Activated naive CD4-positive, alpha-beta T cell (primary cell): ENCODE results near the gene RIBC2.
A peak's percentile ranks its signal among the peaks of the same experiment; 100 is the strongest.
"Not testable (repeated sequence)": the region's sequence is repeated elsewhere in the genome, so short reads cannot be mapped to it uniquely, and the experiment has no call there.

Source experiments
- DNase-seq, 4 experiments: peaks; one replicate each; lab custom pipeline; 2025; lab: John Stamatoyannopoulos, UW

The RIBC2 gene, protein sequence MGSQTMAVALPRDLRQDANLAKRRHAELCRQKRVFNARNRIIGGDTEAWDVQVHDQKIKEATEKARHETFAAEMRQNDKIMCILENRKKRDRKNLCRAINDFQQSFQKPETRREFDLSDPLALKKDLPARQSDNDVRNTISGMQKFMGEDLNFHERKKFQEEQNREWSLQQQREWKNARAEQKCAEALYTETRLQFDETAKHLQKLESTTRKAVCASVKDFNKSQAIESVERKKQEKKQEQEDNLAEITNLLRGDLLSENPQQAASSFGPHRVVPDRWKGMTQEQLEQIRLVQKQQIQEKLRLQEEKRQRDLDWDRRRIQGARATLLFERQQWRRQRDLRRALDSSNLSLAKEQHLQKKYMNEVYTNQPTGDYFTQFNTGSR

DNA sequence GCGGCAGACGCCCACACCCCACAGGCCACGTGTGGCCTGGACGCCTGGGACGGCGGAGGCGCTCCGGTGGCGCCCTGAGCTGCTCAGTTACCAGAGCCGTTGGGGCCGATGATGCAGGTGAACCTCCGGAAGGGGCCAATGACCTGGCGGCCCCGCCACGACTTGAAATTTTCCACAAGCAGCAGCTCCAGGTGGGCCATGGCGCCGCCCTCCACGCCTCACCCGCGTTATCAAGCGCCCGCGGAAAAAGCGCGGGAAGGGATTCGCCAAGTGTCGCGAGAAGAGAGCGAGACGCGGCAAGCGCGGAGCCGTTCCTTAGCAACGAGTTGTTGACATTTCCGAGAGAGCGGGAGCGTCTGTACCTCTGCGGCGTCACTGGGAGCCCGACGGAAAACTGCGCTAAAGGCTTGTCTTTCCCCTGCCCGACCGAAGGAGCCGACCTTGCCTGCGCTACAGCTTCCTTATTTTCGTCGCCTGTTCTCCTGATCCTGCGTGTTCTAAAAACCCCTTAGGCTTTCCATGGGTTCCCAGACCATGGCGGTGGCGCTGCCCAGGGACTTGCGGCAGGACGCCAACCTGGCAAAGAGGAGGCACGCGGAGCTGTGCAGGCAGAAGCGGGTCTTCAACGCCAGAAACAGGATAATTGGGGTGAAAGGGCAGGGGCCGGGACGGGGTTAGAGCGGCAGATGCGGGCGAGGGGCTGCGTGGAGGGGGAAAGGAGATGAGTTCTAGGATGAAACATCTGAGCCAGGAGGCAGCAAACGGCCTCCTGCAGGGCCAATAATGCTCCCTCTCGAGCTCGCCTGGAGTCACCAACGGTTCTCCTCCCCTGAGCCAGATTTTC, at the start of gene RIBC2, which contains the start of gene SMC1B:
Gene RIBC2, plus strand, starts transcription at position 326 of the 844 bp plus-strand sequence. Its CDS starts 194 bp downstream, at position 520.
Gene SMC1B, minus strand, starts transcription at position 232 of the 844 bp plus-strand sequence. Its CDS starts 32 bp downstream, at position 200.
- DNase-seq: peak; percentile 48 to 61 (median 58)

DNA sequence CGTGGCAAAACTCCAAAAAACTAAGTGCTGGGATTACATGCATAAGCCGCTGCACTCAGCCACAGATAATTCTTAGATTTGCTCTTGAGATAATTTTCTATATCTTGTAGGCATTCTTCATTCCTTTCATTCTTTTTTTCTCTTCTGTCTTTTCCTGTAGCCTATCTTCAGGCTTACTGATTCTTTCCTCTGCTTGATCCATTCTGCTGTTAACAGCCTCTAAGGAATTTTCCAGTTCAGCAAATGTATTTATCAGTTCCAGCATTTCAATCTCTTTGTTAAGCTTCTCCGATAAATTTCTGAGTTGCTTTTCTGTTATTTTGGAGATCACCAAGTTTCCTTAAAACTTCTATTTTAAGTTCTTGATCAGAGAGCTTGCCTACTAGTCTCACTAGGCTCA, 46.8 kb upstream of the RIBC2 start:
- DNase-seq: no peak

DNA sequence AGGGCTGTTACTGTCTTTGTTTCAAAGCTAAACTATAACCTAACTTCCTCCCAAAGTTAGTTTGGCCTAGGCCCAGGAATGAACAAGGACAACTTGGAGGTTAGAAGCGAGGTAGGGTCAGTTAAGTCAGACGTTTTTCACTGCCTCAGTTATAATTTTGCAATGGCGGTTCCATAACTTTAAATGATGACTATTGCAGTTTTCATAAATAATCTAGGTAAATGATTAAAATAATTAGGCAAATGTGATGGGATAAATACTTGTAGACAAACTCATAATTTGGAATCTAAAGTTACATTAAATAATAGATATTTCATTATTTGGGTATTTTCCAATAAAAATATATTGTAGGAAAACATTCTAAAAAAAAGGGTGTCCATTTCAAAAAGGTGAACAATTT, 39.9 kb upstream of the RIBC2 start:
- not testable (repeated sequence) for DNase-seq

DNA sequence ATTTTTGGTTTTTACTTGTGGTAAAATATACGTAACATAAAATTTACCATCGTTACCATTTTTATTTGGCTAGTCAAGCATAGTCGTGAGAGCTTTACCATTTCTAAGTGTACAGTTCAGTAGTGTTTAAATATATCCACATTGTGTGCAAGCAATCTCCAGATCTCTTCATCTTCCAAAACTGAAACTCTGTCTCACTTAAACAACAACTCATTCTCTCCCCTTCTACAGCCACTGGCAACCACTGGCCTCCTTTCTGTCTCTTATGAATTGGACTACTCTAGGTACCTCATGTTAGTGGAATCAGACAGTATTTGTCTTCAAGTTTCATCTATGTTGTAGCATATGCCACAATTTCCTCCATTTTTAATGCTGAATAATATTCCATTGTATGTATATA, 37.5 kb upstream of the RIBC2 start:
- DNase-seq: no peak

DNA sequence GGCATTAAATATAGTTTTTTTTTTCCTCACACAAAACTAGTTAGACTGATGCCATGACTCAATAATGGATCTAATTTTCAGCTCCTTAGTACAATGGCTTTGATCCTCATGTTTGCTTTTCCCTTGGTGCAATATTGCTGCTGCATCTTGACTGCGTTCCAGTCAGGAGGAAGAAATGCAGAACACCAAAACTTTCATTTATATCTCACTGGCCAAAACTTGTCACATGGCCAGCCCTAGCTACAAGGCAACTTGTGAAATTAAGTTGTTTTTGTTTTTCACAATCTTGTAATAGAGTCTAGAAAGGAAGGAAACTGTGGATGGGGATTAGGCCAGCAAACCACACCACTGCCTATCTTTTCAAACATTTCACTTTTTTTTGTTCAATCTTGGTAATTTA, 36.8 kb upstream of the RIBC2 start:
- no peak for DNase-seq

DNA sequence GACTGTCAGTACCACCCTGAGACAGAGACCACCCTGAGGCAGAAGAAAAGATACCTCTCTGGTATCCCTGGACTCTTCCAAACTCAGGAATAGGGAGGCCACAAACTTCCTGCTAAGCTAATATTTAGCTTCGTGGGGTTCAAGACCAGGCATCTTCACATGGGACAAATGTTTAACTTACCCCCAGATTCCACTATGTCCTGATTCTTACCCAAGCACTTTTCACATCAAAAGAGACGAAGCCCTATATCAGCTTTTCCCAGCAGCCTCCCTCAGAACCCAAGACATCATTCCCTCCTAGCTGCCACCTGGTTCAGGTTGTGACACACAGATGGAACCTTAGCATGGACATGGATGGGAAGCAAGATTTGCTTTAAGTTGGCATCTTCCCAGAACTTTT, 32.1 kb upstream of the RIBC2 start:
- DNase-seq: no peak

DNA sequence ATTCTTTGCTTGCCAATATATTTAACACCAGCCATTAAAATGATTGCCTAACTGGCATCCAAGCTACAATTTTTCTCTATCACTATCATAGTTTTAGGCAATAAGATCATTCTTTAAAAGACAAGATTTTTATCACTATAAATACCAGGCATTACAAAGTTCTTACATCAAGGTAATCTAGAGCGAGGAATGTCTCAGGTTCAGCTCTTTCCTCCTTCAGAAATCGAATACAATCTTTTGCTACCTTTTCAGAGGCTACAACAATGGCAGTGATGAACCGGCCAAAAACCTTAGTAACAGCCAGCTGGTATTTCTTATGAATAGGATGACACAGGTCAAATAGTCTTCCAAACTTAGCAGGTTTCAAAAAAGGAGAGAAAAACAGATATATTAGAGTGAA, 23.9 kb upstream of the RIBC2 start:
- no peak for DNase-seq

DNA sequence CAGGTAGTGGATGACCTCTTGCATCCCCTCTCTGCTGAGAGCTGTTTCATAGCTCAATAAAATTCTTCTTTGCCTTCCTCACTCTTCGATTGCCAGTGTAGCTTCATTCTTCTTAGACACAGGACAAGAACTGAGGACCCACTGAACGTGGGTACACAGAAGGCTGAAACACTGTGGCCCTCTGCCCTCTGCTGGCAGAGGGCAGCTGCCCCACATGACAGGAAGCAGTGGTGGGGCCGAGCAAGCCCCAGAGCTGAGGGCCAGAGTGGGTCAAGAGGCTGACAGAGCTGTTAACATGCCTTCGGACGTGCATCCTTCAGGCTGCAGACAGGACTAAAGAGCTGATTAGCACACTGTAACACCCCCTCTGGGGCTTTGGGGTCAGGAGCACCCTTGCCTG, 15.7 kb upstream of the RIBC2 start:
- no peak for DNase-seq

DNA sequence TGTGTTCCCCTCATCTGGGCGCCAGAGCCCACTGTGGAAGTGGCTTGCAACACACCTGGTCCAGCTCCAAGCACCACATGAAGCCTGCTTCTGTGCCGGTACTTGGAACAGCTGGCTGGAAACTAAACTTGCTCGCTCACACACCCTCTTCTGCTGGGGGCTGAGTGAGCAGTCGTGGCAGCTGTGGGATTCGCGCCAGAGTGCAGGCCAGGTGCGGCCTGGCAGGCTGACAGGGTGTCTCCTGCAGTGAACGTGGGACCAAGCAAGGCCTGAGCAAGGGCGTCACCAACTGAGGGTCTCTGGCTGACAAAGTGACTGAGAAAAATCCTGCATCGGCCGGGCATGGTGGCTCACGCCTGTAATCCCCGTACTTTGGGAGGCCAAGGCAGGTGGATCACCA, 15.3 kb upstream of the RIBC2 start:
- DNase-seq: no peak

DNA sequence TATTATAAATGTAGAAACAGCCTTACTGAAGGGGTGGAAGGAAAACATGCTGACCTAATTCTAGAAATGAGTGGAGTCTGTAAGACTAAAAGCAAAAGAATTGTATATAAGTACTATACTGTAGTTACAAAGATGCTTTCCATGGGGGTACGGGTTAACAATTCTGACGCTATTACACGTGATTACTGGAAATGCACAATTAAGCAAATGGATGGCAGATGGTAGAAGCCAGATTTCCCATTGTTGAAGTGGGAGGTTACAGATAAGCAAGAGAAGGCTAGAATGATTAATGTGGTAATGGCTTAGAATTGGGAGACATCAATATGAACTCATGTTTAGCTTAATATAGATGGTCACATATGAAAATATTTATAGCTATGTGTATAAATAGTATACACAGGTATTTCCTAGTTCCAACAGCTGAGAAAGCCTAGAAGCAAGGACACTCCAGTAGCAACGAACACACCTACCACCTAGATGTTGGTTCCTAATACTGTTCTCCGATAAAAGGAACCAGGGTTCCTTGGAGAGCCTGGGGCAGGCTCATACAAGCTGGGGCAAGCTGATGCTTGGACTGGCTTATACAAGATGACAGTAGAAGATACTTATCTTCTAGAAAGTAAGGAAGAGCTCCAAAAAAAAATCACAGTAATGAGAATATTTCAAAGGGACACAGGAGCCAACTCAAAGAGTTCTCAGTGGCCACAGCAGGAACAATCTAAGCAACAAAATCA, 13.6 kb upstream of the RIBC2 start:
- no peak for DNase-seq

DNA sequence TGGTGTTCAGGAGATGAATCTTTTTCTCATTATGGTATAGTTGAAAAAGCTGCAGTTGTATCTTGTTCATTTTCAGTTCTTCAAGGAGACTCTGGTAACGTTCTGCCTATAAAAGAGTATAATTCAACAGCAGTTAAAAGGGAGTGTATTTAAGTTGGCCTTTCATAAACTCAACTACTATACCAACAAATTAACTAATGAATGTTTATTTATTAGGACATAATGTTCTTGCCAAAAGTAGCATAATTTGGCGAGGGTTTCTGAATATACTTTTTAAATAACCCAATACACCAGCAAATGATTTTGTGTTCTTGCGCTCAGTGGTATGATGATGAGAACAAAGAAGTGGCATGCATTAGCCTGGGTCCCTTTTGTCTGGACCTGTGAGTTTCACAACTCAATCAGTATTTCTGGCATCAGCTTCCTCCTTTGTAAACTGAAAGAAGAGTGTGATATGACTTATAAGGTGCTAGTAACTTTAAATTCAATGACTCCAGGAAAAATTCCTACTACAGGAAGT, 11.0 kb upstream of the RIBC2 start:
- no peak for DNase-seq

DNA sequence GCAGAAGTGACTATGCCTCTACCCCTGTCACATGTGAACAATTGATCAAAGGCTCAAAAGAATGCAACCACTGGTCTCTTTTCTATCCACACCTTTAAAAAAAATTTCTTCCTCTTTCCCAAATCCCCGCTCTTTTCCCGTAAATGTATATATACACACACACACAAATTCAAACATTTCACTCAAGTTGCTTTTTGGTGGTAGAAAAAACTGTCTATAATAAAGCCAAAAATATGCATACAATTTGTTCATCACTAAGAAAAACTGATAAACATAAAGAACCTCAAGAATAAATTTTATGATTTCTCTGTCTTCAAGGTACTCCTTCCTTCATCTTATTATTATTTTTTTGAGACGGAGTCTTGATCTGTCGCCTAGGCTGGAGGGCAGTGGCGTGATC, 5.7 kb upstream of the RIBC2 start:
- no peak for DNase-seq

DNA sequence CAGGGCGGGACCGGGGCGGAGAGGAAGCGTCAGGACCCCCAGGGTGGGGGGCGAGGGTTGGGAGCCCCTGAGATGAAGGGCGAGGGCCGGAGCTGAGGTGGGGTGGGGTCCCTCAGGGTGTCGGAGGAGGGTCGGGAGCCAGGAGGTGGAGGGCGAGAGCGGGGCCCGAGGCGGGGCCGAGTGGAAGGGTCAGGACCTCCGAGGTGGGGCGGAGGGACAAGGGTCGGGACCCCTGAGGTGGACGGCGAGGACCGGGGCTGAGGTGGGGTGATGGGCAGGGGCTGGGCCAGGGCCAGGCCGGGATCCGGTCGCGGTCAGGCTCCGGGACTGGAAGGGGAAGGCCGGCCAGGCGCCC, 503 bp upstream of the RIBC2 start:
- DNase-seq: no peak

DNA sequence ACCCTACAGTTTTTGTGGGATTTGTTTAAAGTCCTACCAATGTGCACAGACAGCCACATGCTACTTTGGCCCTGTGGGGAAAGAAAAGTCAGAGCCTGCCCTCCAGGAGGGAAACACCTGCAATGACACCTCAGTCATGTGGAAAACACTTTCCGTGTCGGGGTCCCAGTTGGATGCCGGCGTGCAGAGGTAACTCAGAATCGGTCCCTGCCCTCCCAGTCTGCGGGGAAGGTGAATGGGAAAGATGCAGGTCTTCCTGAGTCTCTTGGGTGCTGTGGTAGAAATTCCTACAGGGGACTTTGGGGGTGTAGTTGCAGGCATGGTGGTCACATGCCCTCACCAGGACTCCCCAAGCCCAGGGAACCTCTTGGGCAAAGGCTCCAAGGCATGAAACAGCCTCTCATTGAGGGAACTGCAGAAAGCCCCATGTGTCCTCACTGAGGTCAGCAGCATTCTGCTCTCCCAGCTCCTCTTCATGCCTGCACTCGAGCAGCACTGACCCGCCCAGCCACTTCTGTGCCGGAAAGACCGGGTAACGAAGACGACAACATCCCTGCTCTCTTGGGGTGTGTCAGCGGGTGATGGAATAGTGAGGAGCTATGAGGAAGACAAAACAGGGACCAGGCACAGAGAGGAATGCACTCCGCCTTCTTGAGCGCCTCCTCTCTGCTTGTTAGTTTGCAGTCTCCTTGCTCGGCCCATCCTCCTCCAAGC, 4.7 kb downstream of the RIBC2 start:
- no peak for DNase-seq

DNA sequence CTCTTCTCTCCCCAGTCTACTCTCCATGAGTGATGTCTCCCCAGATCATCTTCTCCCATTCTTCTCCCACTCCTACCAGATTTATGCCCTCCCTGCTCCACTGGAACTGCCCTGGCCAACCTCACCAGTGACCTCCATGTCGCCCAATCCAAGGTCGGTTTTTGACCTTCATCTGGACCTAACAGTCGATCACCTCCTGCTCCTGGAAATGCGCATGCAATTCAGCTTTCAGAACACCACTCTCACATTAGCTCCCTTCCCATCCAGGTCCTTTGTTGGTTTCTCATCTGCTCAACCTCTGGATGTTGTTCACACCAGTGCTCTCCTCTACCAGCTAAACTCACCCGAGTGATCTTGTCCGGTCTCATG, 5.3 kb downstream of the RIBC2 start:
- no peak for DNase-seq

DNA sequence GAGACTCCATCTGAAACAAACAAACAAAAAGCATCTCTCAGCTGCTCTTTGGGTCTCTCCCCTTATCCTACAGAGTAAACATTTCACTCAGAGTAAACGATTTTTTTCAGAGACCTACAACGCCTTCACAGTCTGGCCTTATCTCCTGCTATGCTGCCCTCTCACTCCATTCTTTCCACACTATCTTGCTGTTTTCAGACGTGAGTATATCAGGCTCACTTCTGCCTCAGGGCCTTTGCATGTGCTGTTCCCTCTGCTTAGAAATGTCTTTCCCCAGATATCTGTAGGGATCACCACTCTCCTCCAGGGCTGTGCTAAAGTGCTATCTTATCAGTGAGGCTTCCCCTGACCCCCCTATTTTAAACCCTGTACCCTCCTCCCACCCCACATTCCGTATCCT, 6.5 kb downstream of the RIBC2 start:
- no peak for DNase-seq

DNA sequence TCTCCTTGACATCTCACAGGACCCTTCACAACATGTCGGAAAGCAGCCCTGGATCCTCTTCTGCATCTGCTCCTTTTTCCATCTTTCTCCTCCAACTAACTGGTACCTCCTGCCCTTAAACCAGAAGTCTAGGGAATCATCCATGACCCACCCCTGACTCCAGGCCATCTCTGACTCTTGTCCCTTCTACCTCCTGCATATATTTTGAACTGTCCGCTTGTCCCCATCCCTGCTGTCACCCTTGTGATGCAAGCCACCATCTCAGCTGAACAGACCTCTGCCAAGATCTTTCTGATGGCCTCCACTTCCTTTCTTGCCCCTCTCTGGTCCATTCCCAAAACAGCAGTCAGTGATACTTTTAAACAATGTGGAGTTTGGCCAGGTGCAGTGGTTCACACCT, 7.0 kb downstream of the RIBC2 start:
- no peak for DNase-seq

DNA sequence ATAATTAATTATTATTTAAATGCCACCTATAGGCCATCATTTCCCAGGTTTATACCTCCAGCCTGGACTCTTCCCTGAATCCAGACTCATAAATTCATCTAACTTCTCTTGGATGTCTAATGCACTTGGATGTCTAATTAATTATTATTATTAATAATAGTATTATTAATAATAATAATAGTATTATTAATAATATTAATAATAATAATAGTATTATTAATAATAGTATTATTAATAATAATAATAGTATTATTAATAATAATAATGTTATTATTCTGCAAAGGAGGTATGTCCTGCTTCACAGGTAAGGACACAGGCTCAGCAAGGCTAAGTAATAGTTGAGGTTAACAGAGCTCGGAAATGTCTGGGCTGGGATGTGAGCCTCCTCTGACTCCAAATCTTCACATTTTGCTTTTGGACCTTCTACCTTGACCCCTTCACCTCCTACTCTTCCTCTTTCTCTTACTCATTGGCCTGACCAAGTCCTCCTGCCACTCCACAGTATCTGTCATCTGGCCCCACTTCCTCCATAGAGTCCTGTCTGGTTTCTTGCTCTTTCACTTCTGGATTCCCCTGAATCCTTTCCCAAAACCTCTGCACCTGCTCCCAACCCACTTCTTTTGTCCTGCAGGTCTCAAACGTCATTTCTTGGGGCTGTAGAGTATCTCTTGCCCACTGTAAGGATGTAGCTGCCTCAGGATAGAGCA, 8.0 kb downstream of the RIBC2 start:
- DNase-seq: no peak

DNA sequence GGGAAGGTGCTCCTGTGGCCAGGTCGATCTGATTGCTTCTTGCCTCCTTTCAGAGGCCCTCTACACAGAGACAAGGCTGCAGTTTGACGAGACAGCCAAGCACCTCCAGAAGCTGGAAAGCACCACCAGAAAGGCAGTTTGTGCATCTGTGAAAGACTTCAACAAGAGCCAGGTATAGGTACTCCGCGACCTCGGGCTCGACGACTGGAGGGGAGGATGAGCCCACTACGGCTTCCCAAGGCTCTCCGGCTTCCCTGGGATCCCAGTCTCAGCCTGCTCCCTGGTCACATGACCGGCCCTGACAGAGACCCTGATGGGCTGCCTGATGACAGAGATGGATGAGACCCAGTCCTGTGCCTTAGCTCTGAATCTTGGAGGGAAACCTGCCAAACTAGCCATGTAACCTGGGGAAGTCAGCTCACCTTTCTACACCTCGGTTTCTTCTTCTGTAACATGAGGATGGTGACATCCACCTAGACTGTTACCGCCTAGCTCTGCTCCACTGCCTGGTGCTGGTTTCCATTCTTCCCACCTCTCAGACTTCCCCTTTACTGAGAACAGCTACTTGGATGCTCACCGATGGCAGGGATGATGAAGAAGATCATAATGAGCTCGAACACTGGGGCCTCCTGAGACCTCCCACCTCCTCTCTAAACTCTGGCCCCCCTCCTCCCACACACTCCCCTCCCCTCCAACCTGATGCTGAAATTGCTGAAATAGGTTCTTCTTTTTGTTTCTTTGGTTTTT, 8.9 kb downstream of the RIBC2 start:
- no peak for DNase-seq

DNA sequence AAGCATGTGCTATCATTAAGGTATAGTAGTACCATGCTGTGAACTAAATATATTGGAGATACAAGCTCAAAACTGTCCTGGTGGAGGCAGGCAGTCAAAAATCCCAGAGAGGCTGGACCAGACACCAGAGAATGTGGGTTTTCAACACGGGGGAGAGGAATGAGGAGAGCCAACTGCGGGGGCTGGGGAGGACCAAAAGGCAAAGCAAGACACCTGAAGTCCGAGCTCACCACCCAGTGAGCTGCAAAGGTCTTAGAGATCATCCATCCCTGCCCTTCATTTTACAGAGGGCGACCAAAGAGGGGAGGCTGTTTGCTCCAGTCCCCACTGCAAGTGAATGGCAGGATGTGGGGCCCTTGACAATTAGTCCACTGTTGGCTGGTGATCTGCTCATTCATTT, 10.0 kb downstream of the RIBC2 start:
- no peak for DNase-seq
